HG03460 (cell line): ENCODE measurements around the gene POU2AF2.
"Not testable (repeated sequence)": the region's sequence is repeated elsewhere in the genome, so short reads cannot be mapped to it uniquely, and the experiment has no call there.

Experiments
- ATAC-seq: cut with Tn5 transposase; IDR thresholded peaks from one replicate; pipeline ENCODE4 v1.9.1; 2021; ENCODE audit not compliant: unreplicated experiment

POU2AF2 gene

GRCh38 chr11:111245425-111245824 is at the start of gene POU2AF2:
Gene POU2AF2, plus strand, starts transcription at chr11:111245725. Its CDS starts 129 bp downstream, at chr11:111245854.
- no peak for ATAC-seq

GRCh38 chr11:111200010-111200534 is 45.5 kb upstream of the POU2AF2 start:
- no peak for ATAC-seq

GRCh38 chr11:111204211-111204610 is 41.3 kb upstream of the POU2AF2 start:
- no peak for ATAC-seq

- ATAC-seq: no peak
These were observed 39.7 kb upstream of the POU2AF2 start for GRCh38 chr11:111205632-111206385.

GRCh38 chr11:111206472-111206871 is 39.1 kb upstream of the POU2AF2 start:
- no peak for ATAC-seq

GRCh38 chr11:111207213-111207612 is 38.3 kb upstream of the POU2AF2 start:
- ATAC-seq: no peak

GRCh38 chr11:111209543-111210355 is 35.8 kb upstream of the POU2AF2 start:
- no peak for ATAC-seq

GRCh38 chr11:111213256-111213655 is 32.3 kb upstream of the POU2AF2 start:
- no peak for ATAC-seq

GRCh38 chr11:111220721-111221120 is 24.8 kb upstream of the POU2AF2 start:
- no peak for ATAC-seq

GRCh38 chr11:111221208-111221607 is 24.3 kb upstream of the POU2AF2 start:
- ATAC-seq: no peak

GRCh38 chr11:111221936-111222335 is 23.6 kb upstream of the POU2AF2 start:
- ATAC-seq: not testable (repeated sequence)

- not testable (repeated sequence) for ATAC-seq
These were observed 22.6 kb upstream of the POU2AF2 start for GRCh38 chr11:111222821-111223455.

GRCh38 chr11:111225881-111226280 is 19.6 kb upstream of the POU2AF2 start:
- ATAC-seq: no peak

GRCh38 chr11:111229604-111230003 is 15.9 kb upstream of the POU2AF2 start:
- no peak for ATAC-seq

GRCh38 chr11:111230122-111230465 is 15.4 kb upstream of the POU2AF2 start:
- peak; percentile 31 for ATAC-seq

- no peak for ATAC-seq
These were observed 13.7 kb upstream of the POU2AF2 start for GRCh38 chr11:111231836-111232235.

GRCh38 chr11:111236383-111236782 is 9.1 kb upstream of the POU2AF2 start:
- no peak for ATAC-seq

GRCh38 chr11:111237926-111238325 is 7.6 kb upstream of the POU2AF2 start:
- ATAC-seq: no peak

GRCh38 chr11:111246956-111247355 is 1.4 kb downstream of the POU2AF2 start:
- no peak for ATAC-seq

- no peak for ATAC-seq
These were observed 5.4 kb downstream of the POU2AF2 start for GRCh38 chr11:111250936-111251335.

- ATAC-seq: no peak
These were observed 7.6 kb downstream of the POU2AF2 start for GRCh38 chr11:111253131-111253530.
